Esophagus muscularis mucosa (tissue), 4 donors: ENCODE data around the gene LRRC4C. TPM values are rescaled to one million over a fixed set of nuclear protein-coding genes. Genes with fewer than 3 reads are reported as not detected.

Experiments used
- DNase-seq: peaks from one replicate; pipeline ENCODE4 v3.0.0-alpha.2; 2017; ENCODE audit errors: extremely low spot score
- H3K27ac ChIP-seq, 4 donors: fragments of 200-600 bp; sonication (generic); replicated peaks in 1 of 4; 1 replicate in 3 of 4; 2 replicates in 1 of 4; pipeline ENCODE4 v1.5.1; 2016 to 2019; ENCODE audit warnings: mild to moderate bottlenecking in 1 of 4
- H3K27me3 ChIP-seq, 4 donors: fragments of 200-600 bp; sonication (generic); one replicate each; pipeline versions ENCODE4 v1.5.1 to v1.6.0; 2016 to 2019
- H3K36me3 ChIP-seq, 4 donors: fragments of 200-600 bp; sonication (generic); one replicate each; pipeline ENCODE4 v1.5.1; 2016 to 2019
- H3K4me1 ChIP-seq, 4 donors: fragments of 200-600 bp; sonication (generic); one replicate each; pipeline ENCODE4 v1.5.1; 2016 to 2019
- H3K4me3 ChIP-seq, 4 donors: fragments of 200-600 bp; sonication (generic); 1 replicate in 2 of 4; 2 replicates in 2 of 4; pipeline ENCODE4 v1.5.1; 2016 to 2019; ENCODE audit warnings: mild to moderate bottlenecking in 4 of 4, moderate library complexity in 1 of 4
- H3K9me3 ChIP-seq, 4 donors: fragments of 200-600 bp; sonication (generic); 1 replicate in 3 of 4; 2 replicates in 1 of 4; pipeline ENCODE4 v1.5.1; 2016 to 2019
- EP300 ChIP-seq: sonication (generic); formaldehyde crosslinking; IDR thresholded peaks from one replicate; pipeline ENCODE4 v1.6.1; 2017; ENCODE audit warnings: antibody characterized with exemption
- POLR2A ChIP-seq: fragments of 450-650 bp; IDR thresholded peaks from one replicate; pipeline ENCODE4 v1.6.1; 2017; ENCODE audit warnings: antibody characterized with exemption, moderate library complexity, mild to moderate bottlenecking, low read depth
- POLR2AphosphoS5 ChIP-seq, 2 donors: sonication (generic); formaldehyde crosslinking; IDR thresholded peaks; one replicate each; pipeline ENCODE4 v1.6.1; 2017; ENCODE audit warnings: antibody characterized with exemption in 2 of 2
- WGBS: methylation state at CpG from one replicate; pipeline ENCODE4 v1.1.5; 2018; 5-methylcytosine and 5-hydroxymethylcytosine counted together
- intact Hi-C: fragments of 100-400 bp; cut with DNase I; formaldehyde crosslinking; loops from one replicate; pipeline ENCODE4 v1.15.1; 2023
- total RNA-seq, 4 donors: library from RNA; depleted of rRNA; stranded (reverse); fragments of >200 nt; gene quantifications; one replicate each; pipeline versions ENCODE4 v1.1.0 to v1.2.1, GENCODE V29; 2016
- TF ChIP-seq, protein P1 (sequence below), 3 experiments: fragments of 200-600 bp in 2 of 3; fragments of 450-650 bp in 1 of 3; sonication (generic) in 2 of 3; IDR thresholded peaks; one replicate each; pipeline ENCODE4 v1.5.1; 2017 to 2019; ENCODE audit warnings: antibody characterized with exemption in 3 of 3, mild to moderate bottlenecking in 2 of 3, moderate library complexity in 1 of 3

Gene LRRC4C
- total RNA-seq, 4 donors from 2014 or later: 1.2 to 4.0 (median 2.2) TPM

DNA sequence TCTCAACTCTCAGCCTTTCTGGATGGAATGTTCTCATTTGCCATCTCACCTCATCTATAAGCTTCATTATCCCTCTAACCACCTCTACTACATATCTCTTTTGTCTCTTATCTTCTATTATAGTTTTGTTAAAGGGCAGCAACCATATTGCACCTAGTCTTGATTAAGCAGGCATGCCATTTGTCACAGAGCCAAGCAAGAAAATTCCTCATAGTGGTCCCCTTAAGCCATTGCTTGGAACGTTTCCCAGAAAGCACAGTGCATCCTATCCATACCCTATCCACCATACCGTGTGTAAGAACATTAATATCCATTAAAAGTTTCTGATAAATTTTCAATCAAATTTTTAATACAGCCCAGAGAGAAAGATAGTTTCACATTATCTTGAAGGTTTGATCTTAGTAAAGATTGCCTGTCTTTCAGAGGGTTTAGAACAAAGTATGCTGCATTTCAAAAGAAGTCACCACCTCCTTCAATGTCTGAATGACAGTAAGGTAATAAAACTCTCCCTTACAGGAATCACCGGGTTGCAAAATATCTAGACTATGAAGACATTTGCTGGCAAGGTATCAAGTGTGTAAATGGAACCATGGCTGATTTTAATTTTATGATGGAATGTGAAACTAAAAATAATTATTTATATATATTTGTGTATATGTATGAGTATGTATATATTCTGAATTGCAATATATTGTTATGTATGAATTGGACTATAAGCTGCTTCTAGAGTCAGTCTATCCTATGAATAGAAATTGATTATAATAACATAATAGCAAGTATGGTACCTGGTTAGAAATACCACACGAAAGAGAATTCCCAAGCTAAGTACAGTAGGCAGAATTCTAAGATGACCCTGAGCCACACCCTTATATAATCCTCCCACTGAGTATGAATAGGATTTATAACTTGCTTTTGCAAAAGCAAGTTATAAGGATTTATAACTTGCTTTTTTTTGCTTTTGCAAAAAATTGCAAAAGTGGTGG is 1296.3 kb downstream of the LRRC4C start:
- WGBS: 41% methylated on average over 4 of the region's 4 CpGs
- no peaks in the 10 kb centered on the region for H3K4me1 ChIP-seq
- H3K27ac ChIP-seq: no peak overlapping the region
- intact Hi-C loops: no loop called here
- H3K36me3 ChIP-seq: no peaks in the 10 kb centered on the region
- no peaks in the 10 kb centered on the region for H3K27me3 ChIP-seq
- H3K4me3 ChIP-seq: no peak overlapping the region
- H3K9me3 ChIP-seq: peaks cover 0 to 5% (median 0%) of the 10 kb centered on the region in 4 donors
- TF ChIP-seq, protein P1, sequence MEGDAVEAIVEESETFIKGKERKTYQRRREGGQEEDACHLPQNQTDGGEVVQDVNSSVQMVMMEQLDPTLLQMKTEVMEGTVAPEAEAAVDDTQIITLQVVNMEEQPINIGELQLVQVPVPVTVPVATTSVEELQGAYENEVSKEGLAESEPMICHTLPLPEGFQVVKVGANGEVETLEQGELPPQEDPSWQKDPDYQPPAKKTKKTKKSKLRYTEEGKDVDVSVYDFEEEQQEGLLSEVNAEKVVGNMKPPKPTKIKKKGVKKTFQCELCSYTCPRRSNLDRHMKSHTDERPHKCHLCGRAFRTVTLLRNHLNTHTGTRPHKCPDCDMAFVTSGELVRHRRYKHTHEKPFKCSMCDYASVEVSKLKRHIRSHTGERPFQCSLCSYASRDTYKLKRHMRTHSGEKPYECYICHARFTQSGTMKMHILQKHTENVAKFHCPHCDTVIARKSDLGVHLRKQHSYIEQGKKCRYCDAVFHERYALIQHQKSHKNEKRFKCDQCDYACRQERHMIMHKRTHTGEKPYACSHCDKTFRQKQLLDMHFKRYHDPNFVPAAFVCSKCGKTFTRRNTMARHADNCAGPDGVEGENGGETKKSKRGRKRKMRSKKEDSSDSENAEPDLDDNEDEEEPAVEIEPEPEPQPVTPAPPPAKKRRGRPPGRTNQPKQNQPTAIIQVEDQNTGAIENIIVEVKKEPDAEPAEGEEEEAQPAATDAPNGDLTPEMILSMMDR (IDR thresholded peaks at IDR 0.05): no peak
- TF ChIP-seq POLR2A (no peak), EP300 (no peak), POLR2AphosphoS5 (IDR thresholded peaks at IDR 0.05) (no peak)
- no peak for DNase-seq

DNA sequence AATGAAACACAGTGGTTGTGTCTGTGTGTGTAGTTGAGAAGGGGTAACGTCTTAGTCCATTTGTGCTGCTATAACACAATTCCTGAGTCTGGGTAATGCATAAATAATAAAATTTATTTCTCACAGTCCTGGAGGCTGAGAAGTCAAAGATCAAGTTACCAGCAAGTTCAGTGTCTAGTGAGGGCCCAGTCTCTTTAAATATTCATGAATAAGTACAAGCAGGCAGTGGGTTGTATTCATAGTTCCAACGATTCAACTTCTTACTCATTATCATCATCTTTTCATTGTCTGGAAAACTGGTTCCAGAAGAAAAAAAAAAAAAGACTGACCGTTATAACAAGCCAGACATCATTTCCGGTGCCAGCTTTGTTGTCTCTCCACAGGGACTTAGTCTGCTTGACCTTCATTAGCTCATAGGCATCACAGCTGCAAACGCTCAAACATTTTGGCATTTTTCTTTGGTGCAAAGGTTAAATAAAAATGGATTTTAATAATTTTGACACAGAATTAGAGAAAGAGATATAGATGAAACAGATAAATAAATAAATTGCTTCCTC is 1297.5 kb downstream of the LRRC4C start:
- TF ChIP-seq, protein P1 (IDR thresholded peaks at IDR 0.05): no peak
- TF ChIP-seq EP300 (no peak), POLR2A (no peak), POLR2AphosphoS5 (IDR thresholded peaks at IDR 0.05) (no peak)
- no peak for DNase-seq
- Histone ChIP-seq H3K27me3 (no peaks in the 10 kb centered on the region), H3K36me3 (no peaks in the 10 kb centered on the region), H3K4me1 (no peaks in the 10 kb centered on the region), H3K9me3 (peaks cover 0 to 5% (median 0%) of the 10 kb centered on the region in 4 donors), H3K27ac (no peak overlapping the region), H3K4me3 (no peak overlapping the region)
- intact Hi-C loops: no loop called here
- WGBS: 57% methylated on average over 5 of the region's 5 CpGs

DNA sequence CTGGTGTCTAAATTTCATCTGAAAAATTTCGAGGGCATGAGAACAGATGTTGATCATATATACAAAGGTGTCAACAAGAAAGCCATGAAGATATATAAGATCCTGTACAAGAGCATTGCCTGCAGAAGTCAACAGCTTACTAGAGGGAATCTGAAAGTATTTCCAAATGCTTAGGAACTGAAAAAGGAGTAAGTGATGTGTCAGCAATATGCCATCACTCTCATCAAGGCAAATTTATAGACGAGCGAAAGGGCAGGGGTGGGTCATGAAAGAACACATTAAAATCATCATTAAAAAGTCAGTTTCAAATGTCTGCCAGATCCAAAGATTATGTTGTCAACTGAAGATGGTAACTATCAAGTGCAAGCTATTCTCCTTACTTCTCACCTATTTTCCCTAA is 1299.0 kb downstream of the LRRC4C start:
- WGBS: 64% methylated on average over 3 of the region's 3 CpGs
- no peaks in the 10 kb centered on the region for H3K36me3 ChIP-seq
- DNase-seq: no peak
- TF ChIP-seq POLR2A (no peak), EP300 (no peak), POLR2AphosphoS5 (IDR thresholded peaks at IDR 0.05) (no peak)
- TF ChIP-seq, protein P1 (IDR thresholded peaks at IDR 0.05): no peak
- H3K9me3 ChIP-seq: peaks cover 0 to 6% (median 0%) of the 10 kb centered on the region in 4 donors
- intact Hi-C loops: no loop called here
- no peak overlapping the region for H3K27ac ChIP-seq
- H3K4me3 ChIP-seq: no peak overlapping the region
- H3K27me3 ChIP-seq: no peaks in the 10 kb centered on the region
- no peaks in the 10 kb centered on the region for H3K4me1 ChIP-seq

DNA sequence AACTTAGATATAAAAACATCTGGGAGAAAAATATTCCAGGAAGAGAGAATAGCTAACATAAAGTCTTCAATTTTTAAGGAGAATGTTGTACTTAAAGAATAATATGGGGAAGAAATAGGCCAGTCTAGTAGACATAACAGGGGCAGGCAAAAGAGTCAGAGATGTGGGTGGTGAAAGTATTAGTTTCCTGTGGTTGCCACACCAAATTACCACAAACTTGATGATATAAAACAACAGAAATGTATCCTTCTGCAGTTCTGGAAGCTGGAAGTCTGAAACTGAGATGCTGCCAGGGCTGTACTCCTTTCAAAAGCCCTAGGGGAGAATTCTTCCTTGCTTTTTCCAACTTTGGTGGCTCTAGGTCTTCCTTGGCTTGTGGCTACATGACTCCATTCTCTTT is 1309.7 kb downstream of the LRRC4C start:
- intact Hi-C loops: no loop called here
- no peaks in the 10 kb centered on the region for H3K36me3 ChIP-seq
- H3K4me1 ChIP-seq: no peaks in the 10 kb centered on the region
- peaks cover 0 to 5% (median 0%) of the 10 kb centered on the region in 4 donors for H3K9me3 ChIP-seq
- H3K27ac ChIP-seq: no peak overlapping the region
- H3K27me3 ChIP-seq: no peaks in the 10 kb centered on the region
- DNase-seq: no peak
- H3K4me3 ChIP-seq: no peak overlapping the region
- TF ChIP-seq EP300 (no peak), POLR2A (no peak), POLR2AphosphoS5 (IDR thresholded peaks at IDR 0.05) (no peak)
- TF ChIP-seq, protein P1 (IDR thresholded peaks at IDR 0.05): no peak
